ENCODE measurements around the gene MYO18B.
A peak's percentile ranks its signal among the peaks of the same experiment; 100 is the strongest.

Gene MYO18B

DNA sequence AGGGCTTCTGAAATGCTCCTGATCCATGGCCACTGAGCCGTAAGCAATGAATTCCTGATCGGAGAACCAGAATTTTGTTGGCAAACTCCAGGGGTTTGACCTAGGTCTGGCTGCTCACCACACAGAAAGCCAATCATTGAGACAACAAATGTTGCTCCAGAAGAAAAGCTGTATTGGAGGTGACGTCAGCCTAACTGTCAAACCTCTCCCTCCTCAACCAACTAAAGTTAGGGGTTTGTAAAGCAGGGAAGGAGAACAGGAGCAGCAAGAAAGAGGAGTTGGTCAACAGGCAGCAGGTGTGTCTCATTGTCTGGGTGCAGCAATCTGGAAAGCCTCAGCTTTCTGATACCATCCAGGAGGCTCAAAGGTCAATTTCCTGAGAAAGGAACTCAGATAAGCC is 293.5 kb downstream of the MYO18B start:
- Histone ChIP-seq H3K4me3 (no peak overlapping the region), H3K4me2 (no peak overlapping the region), H3K9ac (no peak overlapping the region), H3K9me3 (peaks cover 27% of the 10 kb centered on the region), H3K36me3 (no peaks in the 10 kb centered on the region), H3K27ac (no peak overlapping the region), H4K20me1 (no peaks in the 10 kb centered on the region), H3K27me3 (no peaks in the 10 kb centered on the region), H3K4me1 (peaks cover 12% of the 10 kb centered on the region)
- TF ChIP-seq Cebpa-rat (IDR thresholded peaks at IDR 0.05): no peak

DNA sequence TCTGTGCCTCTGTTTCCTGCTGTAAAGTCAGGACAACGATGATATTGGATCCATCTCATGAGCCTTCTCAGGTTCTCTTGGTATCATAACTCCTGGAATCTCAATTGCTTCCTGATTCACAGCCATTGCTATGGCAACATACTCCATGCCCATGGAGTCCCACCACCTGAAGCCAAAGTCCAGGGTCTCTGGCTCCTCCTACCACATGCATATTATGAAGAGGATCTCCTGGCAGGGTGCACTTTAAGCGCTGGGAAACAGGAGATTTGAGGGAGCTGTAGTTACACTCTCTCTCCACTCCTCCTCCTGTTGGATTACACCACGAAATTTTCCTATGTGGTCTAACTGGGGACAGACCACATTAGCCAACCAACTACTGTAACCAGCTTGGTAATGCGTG is 296.4 kb downstream of the MYO18B start:
- peak overlapping the region; percentile 25 for H3K4me2 ChIP-seq
- H3K27me3 ChIP-seq: no peaks in the 10 kb centered on the region
- no peak overlapping the region for H3K27ac ChIP-seq
- TF ChIP-seq Cebpa-rat (IDR thresholded peaks at IDR 0.05): no peak
- peaks cover 12% of the 10 kb centered on the region for H3K4me1 ChIP-seq
- no peaks in the 10 kb centered on the region for H4K20me1 ChIP-seq
- H3K9me3 ChIP-seq: peaks cover 27% of the 10 kb centered on the region
- H3K36me3 ChIP-seq: no peaks in the 10 kb centered on the region
- no peak overlapping the region for H3K4me3 ChIP-seq
- no peak overlapping the region for H3K9ac ChIP-seq

DNA sequence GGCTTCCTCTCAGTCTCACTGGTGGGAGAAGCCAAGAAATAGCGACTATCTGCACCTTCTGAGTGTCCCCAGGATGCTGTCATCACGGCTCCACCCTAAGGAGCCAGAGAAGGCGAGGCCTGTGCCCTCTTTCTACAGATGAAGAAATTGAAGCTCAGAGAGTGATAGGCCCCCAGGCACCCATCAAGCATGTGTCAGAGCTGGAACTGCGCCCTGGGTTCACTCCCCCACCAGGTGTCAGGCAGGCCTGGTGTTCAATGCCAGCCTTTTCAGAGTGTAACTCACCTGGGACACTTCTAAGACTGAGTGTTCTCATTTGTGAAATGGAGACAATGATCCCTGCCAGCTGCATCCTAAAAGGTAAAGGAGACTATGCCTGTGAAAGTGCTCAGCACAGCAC is 299.9 kb downstream of the MYO18B start:
- TF ChIP-seq Cebpa-rat (IDR thresholded peaks at IDR 0.05): no peak
- Histone ChIP-seq H3K9ac (no peak overlapping the region), H3K27me3 (no peaks in the 10 kb centered on the region), H3K4me2 (no peak overlapping the region), H3K9me3 (peaks cover 2% of the 10 kb centered on the region), H3K4me3 (no peak overlapping the region), H4K20me1 (no peaks in the 10 kb centered on the region), H3K27ac (no peak overlapping the region), H3K36me3 (no peaks in the 10 kb centered on the region), H3K4me1 (peaks cover 18% of the 10 kb centered on the region)

DNA sequence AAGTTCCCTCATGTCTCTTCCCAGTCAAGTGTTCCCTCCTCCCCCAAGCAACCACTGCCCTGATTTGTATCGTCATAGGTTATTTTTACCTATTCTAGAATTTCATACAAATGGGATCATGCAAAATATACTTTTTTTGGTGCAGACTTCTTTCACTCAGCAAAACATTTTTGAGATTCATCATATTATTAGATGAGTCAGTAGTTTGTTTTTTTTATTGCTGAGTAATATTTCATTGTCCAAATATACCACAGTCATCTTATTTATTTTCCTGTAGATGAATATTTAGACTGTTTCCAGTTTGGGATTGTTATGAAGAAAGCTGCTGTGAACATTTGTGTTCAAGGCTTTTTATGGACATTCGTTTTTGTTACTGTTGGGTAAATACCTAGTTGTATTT is 301.0 kb downstream of the MYO18B start:
- H3K9me3 ChIP-seq: no peaks in the 10 kb centered on the region
- no peak overlapping the region for H3K27ac ChIP-seq
- no peaks in the 10 kb centered on the region for H3K36me3 ChIP-seq
- H3K4me2 ChIP-seq: no peak overlapping the region
- H3K4me3 ChIP-seq: no peak overlapping the region
- H3K4me1 ChIP-seq: peaks cover 17% of the 10 kb centered on the region
- H3K9ac ChIP-seq: no peak overlapping the region
- no peaks in the 10 kb centered on the region for H4K20me1 ChIP-seq
- H3K27me3 ChIP-seq: no peaks in the 10 kb centered on the region
- TF ChIP-seq Cebpa-rat (IDR thresholded peaks at IDR 0.05): no peak

DNA sequence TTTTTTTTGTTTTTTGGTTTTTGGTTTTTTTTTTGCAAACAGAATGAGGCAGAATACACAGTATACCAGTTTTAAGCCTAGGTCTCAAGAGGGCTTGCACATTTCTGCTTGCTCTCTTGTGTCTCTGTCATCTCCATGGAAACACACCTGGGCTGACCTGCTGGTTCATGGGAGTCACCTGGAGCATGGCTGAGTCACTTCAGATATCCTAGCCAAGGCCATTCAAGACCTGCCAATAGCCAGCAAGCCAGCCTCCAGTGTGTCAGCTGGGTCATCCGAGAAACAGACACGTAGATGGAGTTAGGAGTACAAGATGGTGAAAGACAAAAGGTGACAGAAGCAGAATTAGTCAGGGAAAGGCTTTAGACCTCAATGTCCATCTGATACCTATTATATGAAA is 303.1 kb downstream of the MYO18B start:
- no peak overlapping the region for H3K4me3 ChIP-seq
- H4K20me1 ChIP-seq: no peaks in the 10 kb centered on the region
- H3K9ac ChIP-seq: no peak overlapping the region
- no peak overlapping the region for H3K4me2 ChIP-seq
- H3K9me3 ChIP-seq: no peaks in the 10 kb centered on the region
- no peak overlapping the region for H3K27ac ChIP-seq
- H3K4me1 ChIP-seq: peaks cover 6% of the 10 kb centered on the region; the same call in 1 of the 2 replicates
- H3K36me3 ChIP-seq: no peaks in the 10 kb centered on the region
- H3K27me3 ChIP-seq: no peaks in the 10 kb centered on the region
- TF ChIP-seq Cebpa-rat (IDR thresholded peaks at IDR 0.05): no peak

DNA sequence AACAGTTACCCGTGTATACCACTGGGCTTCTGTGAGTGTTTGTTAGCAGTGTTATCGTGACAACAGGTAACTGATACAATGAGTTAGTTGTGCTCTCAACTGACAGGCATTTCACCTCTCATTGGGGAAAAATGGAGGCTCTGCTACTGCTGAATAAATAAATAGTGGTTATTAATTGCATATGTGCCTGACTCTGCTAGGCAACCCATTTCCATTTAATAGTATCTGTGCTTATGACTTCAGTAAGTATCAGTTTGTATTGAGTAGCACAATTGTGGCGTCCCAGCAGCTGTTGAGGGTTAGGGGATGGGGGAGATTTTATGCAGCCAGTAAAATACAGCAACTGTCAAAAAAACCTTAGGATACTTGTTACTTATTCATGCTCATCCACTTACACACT is 303.9 kb downstream of the MYO18B start:
- Histone ChIP-seq H3K4me1 (peaks cover 6% of the 10 kb centered on the region; the same call in 1 of the 2 replicates), H4K20me1 (no peaks in the 10 kb centered on the region), H3K9ac (no peak overlapping the region), H3K9me3 (no peaks in the 10 kb centered on the region), H3K27ac (no peak overlapping the region), H3K36me3 (no peaks in the 10 kb centered on the region), H3K27me3 (no peaks in the 10 kb centered on the region), H3K4me2 (no peak overlapping the region), H3K4me3 (no peak overlapping the region)
- no peak for TF ChIP-seq Cebpa-rat (IDR thresholded peaks at IDR 0.05)

DNA sequence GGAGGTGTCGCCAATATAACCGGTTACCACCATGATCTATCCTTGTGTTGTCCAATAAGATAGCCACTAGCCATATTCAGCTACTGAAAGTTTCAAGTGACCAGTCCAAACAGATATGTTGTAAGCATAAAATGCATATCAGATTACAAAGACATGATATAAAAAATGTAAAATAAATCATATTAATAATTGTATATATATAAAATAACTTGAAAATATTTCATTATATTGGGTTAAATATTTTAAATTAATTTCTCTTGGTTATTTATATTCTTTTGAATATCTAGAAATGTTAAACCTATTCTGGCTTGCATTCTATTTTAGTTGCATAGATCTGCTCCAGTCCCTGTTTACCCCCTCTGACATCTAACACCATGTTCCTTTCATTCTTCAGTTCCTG is 305.5 kb downstream of the MYO18B start:
- TF ChIP-seq Cebpa-rat (IDR thresholded peaks at IDR 0.05): no peak
- H3K4me1 ChIP-seq: peaks cover 10% of the 10 kb centered on the region
- no peaks in the 10 kb centered on the region for H3K9me3 ChIP-seq
- H3K27me3 ChIP-seq: no peaks in the 10 kb centered on the region
- no peaks in the 10 kb centered on the region for H3K36me3 ChIP-seq
- no peak overlapping the region for H3K9ac ChIP-seq
- H3K4me3 ChIP-seq: no peak overlapping the region
- no peak overlapping the region for H3K27ac ChIP-seq
- no peaks in the 10 kb centered on the region for H4K20me1 ChIP-seq
- H3K4me2 ChIP-seq: no peak overlapping the region

DNA sequence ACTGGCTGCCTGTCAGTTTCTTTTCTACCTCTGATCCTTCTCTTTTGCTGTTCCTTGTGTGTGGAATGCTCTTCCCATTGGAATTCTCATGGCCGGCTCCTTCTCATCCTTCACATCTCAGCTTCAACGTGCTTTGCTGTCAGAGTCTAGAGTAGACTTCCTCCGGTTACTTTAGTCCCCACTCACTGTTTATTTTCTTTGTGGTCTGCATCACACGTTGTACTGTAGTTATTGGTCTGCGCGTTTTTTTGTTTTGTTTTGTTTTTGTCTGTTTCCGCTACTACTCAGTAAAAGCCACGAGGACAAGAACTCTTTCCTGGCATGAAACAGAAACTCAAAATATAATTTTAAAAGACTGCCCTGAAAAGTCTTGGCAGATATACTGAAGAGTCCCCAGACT is 305.9 kb downstream of the MYO18B start:
- Histone ChIP-seq H3K4me1 (peaks cover 14% of the 10 kb centered on the region), H3K27me3 (no peaks in the 10 kb centered on the region), H3K4me2 (no peak overlapping the region), H3K27ac (no peak overlapping the region), H3K9me3 (no peaks in the 10 kb centered on the region), H4K20me1 (no peaks in the 10 kb centered on the region), H3K36me3 (no peaks in the 10 kb centered on the region), H3K9ac (no peak overlapping the region), H3K4me3 (no peak overlapping the region)
- TF ChIP-seq Cebpa-rat (IDR thresholded peaks at IDR 0.05): no peak

DNA sequence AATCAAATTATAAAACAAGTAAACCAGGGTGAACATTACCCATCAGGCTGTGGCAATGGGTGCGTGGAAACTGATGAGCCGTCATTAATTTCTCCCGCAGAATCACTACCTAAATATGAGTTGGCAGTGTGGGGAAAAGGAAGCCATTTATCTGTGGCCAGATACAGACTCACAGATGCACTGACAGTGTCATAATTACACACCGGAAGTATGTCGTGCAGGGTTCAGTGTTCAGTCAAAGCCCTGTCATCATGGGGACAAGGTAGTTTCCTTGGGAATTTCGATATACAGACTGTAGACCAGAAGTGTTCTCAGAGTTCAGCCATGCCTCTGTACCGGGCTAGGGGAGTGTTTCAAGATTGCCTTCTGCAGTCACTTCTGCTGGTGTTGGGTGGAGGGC is 308.1 kb downstream of the MYO18B start:
- H3K27me3 ChIP-seq: no peaks in the 10 kb centered on the region; the same call in 1 of the 2 replicates
- H3K4me1 ChIP-seq: peaks cover 29% of the 10 kb centered on the region
- H3K4me3 ChIP-seq: no peak overlapping the region
- no peak overlapping the region for H3K27ac ChIP-seq
- H3K9me3 ChIP-seq: no peaks in the 10 kb centered on the region
- no peaks in the 10 kb centered on the region for H3K36me3 ChIP-seq
- no peak overlapping the region for H3K9ac ChIP-seq
- H3K4me2 ChIP-seq: no peak overlapping the region
- TF ChIP-seq Cebpa-rat (IDR thresholded peaks at IDR 0.05): no peak
- no peaks in the 10 kb centered on the region for H4K20me1 ChIP-seq

DNA sequence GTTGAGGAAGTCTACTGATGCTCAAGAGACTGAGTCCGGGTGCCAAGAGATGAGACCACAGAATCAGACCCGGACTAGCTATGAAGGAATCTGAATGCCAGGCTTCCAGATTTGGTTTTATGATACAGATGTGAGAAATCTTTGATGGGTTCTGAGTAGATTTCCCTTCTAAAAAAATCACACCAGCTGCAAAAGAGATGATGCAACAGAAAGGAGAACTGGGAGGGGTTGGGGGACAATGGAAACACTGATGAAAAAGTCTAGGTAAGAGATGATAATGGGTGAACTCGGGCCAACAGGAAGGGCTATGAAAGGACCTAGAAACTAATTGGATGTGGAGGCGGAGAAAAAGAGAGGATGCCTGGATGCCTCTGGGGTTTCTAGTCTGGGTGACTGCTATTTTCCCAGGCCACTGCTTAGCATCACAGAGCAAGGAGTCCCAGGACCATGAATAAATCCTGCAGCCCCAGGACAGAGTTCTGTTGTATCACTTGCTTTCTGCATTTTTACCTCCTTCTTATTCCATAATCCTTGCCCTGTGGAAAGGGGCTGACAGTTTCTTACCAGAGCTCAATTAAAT is 311.8 kb downstream of the MYO18B start:
- Histone ChIP-seq H3K27ac (0 out of 2 replicates have a peak overlapping the region, but pooled peaks have one; percentile 25), H3K36me3 (no peaks in the 10 kb centered on the region), H3K4me1 (peaks cover 57% of the 10 kb centered on the region), H3K4me2 (peak overlapping the region; percentile 67), H3K9me3 (no peaks in the 10 kb centered on the region), H3K9ac (no peak overlapping the region), H4K20me1 (no peaks in the 10 kb centered on the region), H3K27me3 (no peaks in the 10 kb centered on the region; the same call in 1 of the 2 replicates), H3K4me3 (no peak overlapping the region)
- 0 out of 2 replicates have a peak, but pooled peaks have one; percentile 63 for TF ChIP-seq Cebpa-rat (IDR thresholded peaks at IDR 0.05)
